HL-60 (cell line): Measurements from ENCODE around the gene LPCAT1.

ENCODE experiments used
- DNase-seq, 2 experiments: peaks; one replicate each; pipeline ENCODE4 v3.0.0-alpha.2; 2010 to 2020; ENCODE audit warnings: low read depth in 1 of 2, low spot score in 1 of 2
- H3K27ac ChIP-seq: fragments of 250-450 bp; sonication (Bioruptor Pico); replicated peaks from 2 replicates; pipeline ENCODE4 v1.5.1; 2020; ENCODE audit warnings: mild to moderate bottlenecking, moderate library complexity
- H3K27me3 ChIP-seq: fragments of 250-450 bp; sonication (Bioruptor Pico); 2 replicates; pipeline ENCODE4 v1.5.1; 2021; ENCODE audit warnings: mild to moderate bottlenecking, moderate library complexity; ENCODE audit not compliant: insufficient read depth, poor library complexity, severe bottlenecking
- H3K4me3 ChIP-seq: replicated peaks from 2 replicates; pipeline ENCODE4 v1.5.1; 2011; ENCODE audit warnings: mild to moderate bottlenecking, control low read depth, low read length; ENCODE audit not compliant: insufficient read depth
- GABPA ChIP-seq: IDR thresholded peaks from 2 replicates; pipeline ENCODE4 v1.6.1; 2012; ENCODE audit warnings: low read depth
- POLR2AphosphoS5 ChIP-seq: IDR thresholded peaks from 2 replicates; pipeline ENCODE4 v1.6.1; 2012; ENCODE audit warnings: low read depth
- SPI1 ChIP-seq: IDR thresholded peaks from 2 replicates; pipeline ENCODE4 v1.6.1; 2012; ENCODE audit warnings: low read depth, mild to moderate bottlenecking, borderline replicate concordance
- TF ChIP-seq, protein P1 (sequence below): IDR thresholded peaks from one replicate; pipeline ENCODE4 v1.5.1; 2011; ENCODE audit warnings: low read length, control low read depth, inconsistent platforms; ENCODE audit not compliant: insufficient read depth
- TF ChIP-seq, protein P2 (sequence below): IDR thresholded peaks from 2 replicates; pipeline ENCODE4 v1.6.1; 2012; ENCODE audit warnings: low read depth; ENCODE audit not compliant: insufficient replicate concordance

LPCAT1 gene

DNA sequence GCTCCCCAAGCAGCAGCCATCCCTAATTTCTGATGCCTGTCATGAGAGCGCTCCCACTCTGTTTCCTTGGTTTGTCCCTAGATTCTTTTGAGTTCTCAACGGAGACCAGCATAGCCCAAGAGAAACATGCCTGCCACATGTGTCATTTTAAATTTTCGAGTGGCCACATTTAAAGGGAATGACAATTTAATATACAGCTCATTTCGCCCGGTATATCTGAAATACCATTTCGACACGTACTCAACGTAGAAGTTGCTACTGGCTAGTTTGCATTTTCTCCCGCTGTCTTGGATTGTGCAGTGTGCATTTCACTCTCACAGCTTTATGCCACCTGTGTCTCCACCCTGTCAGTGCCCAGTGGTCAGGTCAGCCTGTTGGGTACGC is 21.0 kb downstream of the LPCAT1 start:
- no peak for DNase-seq
- no peak for TF ChIP-seq SPI1
- H3K27ac ChIP-seq: peak overlapping the region; percentile 62
- H3K4me3 ChIP-seq: no peak overlapping the region
- no peaks in the 10 kb centered on the region for H3K27me3 ChIP-seq

DNA sequence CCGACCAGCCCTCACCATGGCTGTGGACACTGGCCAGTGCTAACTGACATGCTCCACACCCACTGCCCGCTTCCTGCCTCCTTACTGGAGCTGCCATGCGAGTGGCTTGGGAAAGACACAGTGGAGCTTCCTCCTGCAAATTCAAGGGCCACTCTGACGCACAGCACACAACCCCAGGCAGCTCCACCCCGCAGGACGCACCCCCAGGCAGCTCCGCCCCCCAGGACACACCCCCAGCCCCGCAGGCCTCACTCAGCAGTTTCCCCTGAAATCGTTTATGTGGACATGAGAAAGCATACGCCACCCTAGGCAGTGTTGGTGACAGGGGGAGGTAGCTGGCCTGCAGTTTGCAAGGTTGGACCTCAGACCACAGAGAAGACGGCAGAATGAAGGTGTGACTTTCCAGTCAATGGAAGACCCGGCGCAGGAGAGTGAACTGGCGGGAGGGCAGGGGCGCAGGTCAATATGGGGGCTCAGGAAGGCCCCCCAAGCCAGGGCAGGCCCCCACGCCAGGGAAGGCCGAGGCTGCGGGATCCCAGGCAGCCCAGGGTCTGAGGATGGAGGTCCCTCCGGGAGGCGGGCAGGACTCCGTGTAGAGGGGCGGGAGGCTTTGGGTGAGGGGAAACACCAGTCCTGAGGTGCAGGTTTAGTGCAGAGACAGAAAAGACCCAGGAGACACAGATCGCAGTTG is 21.6 kb downstream of the LPCAT1 start:
- Histone ChIP-seq H3K27ac (no peak overlapping the region), H3K4me3 (no peak overlapping the region), H3K27me3 (no peaks in the 10 kb centered on the region)
- peak; percentile 75 to 79 for DNase-seq
- TF ChIP-seq POLR2AphosphoS5 (no peak), SPI1 (no peak), GABPA (no peak)
- TF ChIP-seq, protein P1, sequence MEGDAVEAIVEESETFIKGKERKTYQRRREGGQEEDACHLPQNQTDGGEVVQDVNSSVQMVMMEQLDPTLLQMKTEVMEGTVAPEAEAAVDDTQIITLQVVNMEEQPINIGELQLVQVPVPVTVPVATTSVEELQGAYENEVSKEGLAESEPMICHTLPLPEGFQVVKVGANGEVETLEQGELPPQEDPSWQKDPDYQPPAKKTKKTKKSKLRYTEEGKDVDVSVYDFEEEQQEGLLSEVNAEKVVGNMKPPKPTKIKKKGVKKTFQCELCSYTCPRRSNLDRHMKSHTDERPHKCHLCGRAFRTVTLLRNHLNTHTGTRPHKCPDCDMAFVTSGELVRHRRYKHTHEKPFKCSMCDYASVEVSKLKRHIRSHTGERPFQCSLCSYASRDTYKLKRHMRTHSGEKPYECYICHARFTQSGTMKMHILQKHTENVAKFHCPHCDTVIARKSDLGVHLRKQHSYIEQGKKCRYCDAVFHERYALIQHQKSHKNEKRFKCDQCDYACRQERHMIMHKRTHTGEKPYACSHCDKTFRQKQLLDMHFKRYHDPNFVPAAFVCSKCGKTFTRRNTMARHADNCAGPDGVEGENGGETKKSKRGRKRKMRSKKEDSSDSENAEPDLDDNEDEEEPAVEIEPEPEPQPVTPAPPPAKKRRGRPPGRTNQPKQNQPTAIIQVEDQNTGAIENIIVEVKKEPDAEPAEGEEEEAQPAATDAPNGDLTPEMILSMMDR: no peak
- TF ChIP-seq, protein P2, sequence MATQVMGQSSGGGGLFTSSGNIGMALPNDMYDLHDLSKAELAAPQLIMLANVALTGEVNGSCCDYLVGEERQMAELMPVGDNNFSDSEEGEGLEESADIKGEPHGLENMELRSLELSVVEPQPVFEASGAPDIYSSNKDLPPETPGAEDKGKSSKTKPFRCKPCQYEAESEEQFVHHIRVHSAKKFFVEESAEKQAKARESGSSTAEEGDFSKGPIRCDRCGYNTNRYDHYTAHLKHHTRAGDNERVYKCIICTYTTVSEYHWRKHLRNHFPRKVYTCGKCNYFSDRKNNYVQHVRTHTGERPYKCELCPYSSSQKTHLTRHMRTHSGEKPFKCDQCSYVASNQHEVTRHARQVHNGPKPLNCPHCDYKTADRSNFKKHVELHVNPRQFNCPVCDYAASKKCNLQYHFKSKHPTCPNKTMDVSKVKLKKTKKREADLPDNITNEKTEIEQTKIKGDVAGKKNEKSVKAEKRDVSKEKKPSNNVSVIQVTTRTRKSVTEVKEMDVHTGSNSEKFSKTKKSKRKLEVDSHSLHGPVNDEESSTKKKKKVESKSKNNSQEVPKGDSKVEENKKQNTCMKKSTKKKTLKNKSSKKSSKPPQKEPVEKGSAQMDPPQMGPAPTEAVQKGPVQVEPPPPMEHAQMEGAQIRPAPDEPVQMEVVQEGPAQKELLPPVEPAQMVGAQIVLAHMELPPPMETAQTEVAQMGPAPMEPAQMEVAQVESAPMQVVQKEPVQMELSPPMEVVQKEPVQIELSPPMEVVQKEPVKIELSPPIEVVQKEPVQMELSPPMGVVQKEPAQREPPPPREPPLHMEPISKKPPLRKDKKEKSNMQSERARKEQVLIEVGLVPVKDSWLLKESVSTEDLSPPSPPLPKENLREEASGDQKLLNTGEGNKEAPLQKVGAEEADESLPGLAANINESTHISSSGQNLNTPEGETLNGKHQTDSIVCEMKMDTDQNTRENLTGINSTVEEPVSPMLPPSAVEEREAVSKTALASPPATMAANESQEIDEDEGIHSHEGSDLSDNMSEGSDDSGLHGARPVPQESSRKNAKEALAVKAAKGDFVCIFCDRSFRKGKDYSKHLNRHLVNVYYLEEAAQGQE: no peak

DNA sequence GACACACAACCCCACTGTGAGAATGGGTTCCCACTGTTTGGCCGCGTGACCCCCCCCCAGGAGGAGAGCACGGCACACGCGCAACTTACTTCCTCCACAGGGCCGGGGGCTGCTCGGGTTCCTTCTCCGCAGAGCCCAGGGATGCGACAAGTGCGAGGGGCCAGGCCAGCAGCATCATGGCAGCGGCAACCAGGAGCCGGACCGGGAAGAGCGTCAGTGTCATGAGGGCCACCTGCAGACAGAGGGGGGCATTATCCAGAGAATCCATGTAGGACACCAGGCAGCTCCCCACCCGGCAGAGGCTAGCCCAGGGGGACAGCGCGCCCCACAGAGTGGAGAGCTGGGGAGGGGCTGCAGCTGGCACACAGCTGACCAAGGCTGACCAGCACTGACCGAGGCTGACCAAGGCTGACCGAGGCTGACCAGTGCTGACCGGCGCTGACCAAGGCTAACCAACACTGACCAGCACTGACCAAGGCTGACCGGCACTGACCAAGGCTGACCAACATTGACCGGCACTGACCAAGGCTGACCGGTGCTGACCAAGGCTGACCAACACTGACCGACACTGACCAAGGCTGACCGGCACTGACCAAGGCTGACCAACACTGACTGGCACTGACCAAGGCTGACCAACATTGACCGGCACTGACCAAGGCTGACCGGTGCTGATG is 22.3 kb downstream of the LPCAT1 start:
- TF ChIP-seq SPI1 (no peak), GABPA (no peak), POLR2AphosphoS5 (no peak)
- TF ChIP-seq, protein P1: no peak
- TF ChIP-seq, protein P2: no peak
- Histone ChIP-seq H3K27me3 (no peaks in the 10 kb centered on the region), H3K27ac (no peak overlapping the region), H3K4me3 (no peak overlapping the region)
- no peak for DNase-seq

DNA sequence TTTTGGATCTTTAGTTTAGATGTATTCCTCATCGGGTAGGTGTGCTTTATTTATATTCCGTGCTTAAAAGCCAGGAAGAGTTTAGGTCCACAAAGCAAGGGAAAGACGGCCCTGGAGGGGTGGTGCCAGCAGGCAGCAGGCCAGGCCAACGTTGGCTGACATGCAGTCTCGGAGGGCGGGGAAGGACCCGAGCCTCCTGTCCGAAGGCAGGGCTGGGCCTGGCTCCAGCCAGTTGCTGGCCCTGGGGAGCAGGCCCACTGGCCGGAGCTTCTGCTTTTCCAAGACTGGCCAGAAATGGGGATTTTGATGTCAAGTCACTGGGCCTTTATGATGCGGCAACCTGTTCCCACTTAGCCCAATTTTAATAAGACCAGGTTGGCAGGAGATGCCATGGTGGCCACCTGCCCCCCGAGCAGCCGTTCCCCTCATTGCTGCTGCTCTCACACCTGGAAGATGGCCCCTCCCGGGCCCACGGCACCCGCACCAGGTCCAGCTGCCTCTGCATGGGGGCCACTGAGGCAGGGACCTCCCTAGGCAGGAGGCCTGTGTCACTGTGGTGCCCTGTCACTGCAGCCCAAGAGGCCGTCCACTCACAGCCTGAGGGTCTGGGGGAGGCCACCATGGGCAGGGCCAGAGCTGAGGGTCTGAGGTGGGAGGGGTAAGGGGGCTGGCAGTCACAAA is 23.2 kb downstream of the LPCAT1 start:
- H3K4me3 ChIP-seq: no peak overlapping the region
- no peak for DNase-seq
- H3K27me3 ChIP-seq: no peaks in the 10 kb centered on the region
- TF ChIP-seq POLR2AphosphoS5 (no peak), SPI1 (no peak)
- TF ChIP-seq, protein P1: no peak
- no peak overlapping the region for H3K27ac ChIP-seq
